A673 (cell line): Measurements from ENCODE around the gene DOCK8. TPM values are rescaled to one million over a fixed set of nuclear protein-coding genes. Genes with fewer than 3 reads are reported as not detected.

Experiments
- BruUV-seq: library from RNA; stranded (reverse); fragments of 400-500 nt; replicated peaks from 2 replicates; lab custom pipeline; 2021; lab: Mats Ljungman, UMichigan
- CTCF ChIA-PET: fragments of 300-600 bp; sonication (Branson Sonifier 250); formaldehyde crosslinking; loops from one replicate; lab custom pipeline; 2022; ENCODE audit warnings: antibody characterized with exemption; lab: Charles Lee
- POLR2A ChIA-PET: fragments of 300-600 bp; sonication (Branson Sonifier 250); formaldehyde crosslinking; loops from one replicate; lab custom pipeline; 2022; ENCODE audit warnings: antibody characterized with exemption; ENCODE audit not compliant: low non-redundant PET; lab: Charles Lee
- DNase-seq: peaks from one replicate; pipeline ENCODE4 v3.0.0-alpha.2; 2015; ENCODE audit warnings: low spot score
- H3K27ac ChIP-seq: fragments of 200-600 bp; sonication (generic); 2 replicates; pipeline ENCODE4 v1.5.1; 2016; ENCODE audit warnings: mixed run types, low read depth, mild to moderate bottlenecking, mixed read lengths, antibody characterized with exemption, low read length; ENCODE audit not compliant: poor library complexity, severe bottlenecking
- H3K27me3 ChIP-seq: fragments of 200-600 bp; sonication (generic); replicated peaks from 2 replicates; pipeline ENCODE4 v1.6.1; 2017; ENCODE audit warnings: mixed run types, low read depth, mild to moderate bottlenecking, mixed read lengths, antibody characterized with exemption, low read length; ENCODE audit not compliant: insufficient read depth, poor library complexity
- H3K36me3 ChIP-seq: fragments of 200-600 bp; sonication (generic); 2 replicates; pipeline ENCODE4 v1.6.1; 2016; ENCODE audit warnings: mixed run types, mild to moderate bottlenecking, mixed read lengths, antibody characterized with exemption, low read length; ENCODE audit not compliant: insufficient read depth, poor library complexity, severe bottlenecking
- H3K4me1 ChIP-seq: fragments of 200-600 bp; sonication (generic); 2 replicates; pipeline ENCODE4 v1.6.1; 2017; ENCODE audit warnings: mixed run types, mild to moderate bottlenecking, mixed read lengths, antibody characterized with exemption, low read length; ENCODE audit not compliant: insufficient read depth, poor library complexity, severe bottlenecking
- H3K4me3 ChIP-seq: fragments of 200-600 bp; sonication (generic); 2 replicates; pipeline ENCODE4 v1.5.1; 2016; ENCODE audit warnings: low read depth, mixed run types, mild to moderate bottlenecking, mixed read lengths, low read length; ENCODE audit not compliant: poor library complexity, severe bottlenecking
- H3K9me3 ChIP-seq: fragments of 200-600 bp; sonication (generic); 2 replicates; pipeline ENCODE4 v1.6.1; 2016; ENCODE audit warnings: mixed run types, low read depth, mild to moderate bottlenecking, mixed read lengths, antibody characterized with exemption, low read length; ENCODE audit not compliant: poor library complexity, severe bottlenecking
- EZH2 ChIP-seq: fragments of 200-600 bp; sonication (generic); IDR thresholded peaks from 2 replicates; pipeline ENCODE4 v1.6.1; 2017; ENCODE audit warnings: borderline replicate concordance, low read depth, mild to moderate bottlenecking, mixed read lengths, antibody characterized with exemption, low read length; ENCODE audit not compliant: poor library complexity, severe bottlenecking
- intact Hi-C: fragments of 100-400 bp; cut with micrococcal nuclease; formaldehyde crosslinking; loops from one replicate; pipeline ENCODE4 v1.10.0; 2022; ENCODE audit not compliant: unreplicated experiment
- total RNA-seq: library from RNA; stranded (reverse); gene quantifications from 2 replicates; pipeline ENCODE4 v1.2.3, GENCODE V29; 2021
- TF ChIP-seq, protein P1 (sequence below): fragments of 300-800, 200-600 bp; sonication (generic); conservative IDR thresholded peaks from 2 replicates; pipeline ENCODE4 v1.5.1; 2017; ENCODE audit warnings: low read depth, mild to moderate bottlenecking, antibody characterized with exemption, low read length, moderate library complexity, mixed read lengths

The DOCK8 gene
- total RNA-seq, 1 experiment from 2014 or later, result not detected

- Histone ChIP-seq H3K4me3 (no peak overlapping the region), H3K4me1 (no peaks in the 10 kb centered on the region), H3K9me3 (no peaks in the 10 kb centered on the region), H3K27ac (no peak overlapping the region), H3K27me3 (peaks cover 73% of the 10 kb centered on the region), H3K36me3 (no peaks in the 10 kb centered on the region)
- DNase-seq, result no peak
- no TSS peak for BruUV-seq
- intact Hi-C loops, result no loop called here
- TF ChIP-seq, protein P1, sequence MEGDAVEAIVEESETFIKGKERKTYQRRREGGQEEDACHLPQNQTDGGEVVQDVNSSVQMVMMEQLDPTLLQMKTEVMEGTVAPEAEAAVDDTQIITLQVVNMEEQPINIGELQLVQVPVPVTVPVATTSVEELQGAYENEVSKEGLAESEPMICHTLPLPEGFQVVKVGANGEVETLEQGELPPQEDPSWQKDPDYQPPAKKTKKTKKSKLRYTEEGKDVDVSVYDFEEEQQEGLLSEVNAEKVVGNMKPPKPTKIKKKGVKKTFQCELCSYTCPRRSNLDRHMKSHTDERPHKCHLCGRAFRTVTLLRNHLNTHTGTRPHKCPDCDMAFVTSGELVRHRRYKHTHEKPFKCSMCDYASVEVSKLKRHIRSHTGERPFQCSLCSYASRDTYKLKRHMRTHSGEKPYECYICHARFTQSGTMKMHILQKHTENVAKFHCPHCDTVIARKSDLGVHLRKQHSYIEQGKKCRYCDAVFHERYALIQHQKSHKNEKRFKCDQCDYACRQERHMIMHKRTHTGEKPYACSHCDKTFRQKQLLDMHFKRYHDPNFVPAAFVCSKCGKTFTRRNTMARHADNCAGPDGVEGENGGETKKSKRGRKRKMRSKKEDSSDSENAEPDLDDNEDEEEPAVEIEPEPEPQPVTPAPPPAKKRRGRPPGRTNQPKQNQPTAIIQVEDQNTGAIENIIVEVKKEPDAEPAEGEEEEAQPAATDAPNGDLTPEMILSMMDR, result no peak
- TF ChIP-seq EZH2, result no peak
- ChIA-PET CTCF (no interaction called here), POLR2A (no interaction called here)
These were observed 139.8 kb downstream of the DOCK8 start for GRCh38 chr9:354453-354852.

DNA sequence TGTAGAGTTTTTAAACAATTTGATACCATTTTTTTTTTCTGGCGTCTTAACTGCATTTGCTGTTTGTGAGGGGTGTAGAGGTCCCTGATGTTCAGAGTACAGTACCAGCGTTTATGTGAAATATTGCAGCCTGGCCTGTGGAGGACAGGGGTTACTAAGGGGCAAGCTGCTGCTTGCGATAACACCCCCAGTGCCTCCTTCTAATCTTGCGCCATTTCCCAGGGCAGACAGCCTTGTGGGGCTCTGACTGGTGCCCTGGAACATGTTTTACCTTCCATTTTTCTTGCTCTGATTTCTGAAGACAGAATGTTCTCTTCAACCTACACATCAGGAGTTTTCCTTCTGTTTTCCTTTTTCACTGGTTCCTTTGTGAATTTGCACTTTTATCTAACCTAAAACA, 142.9 kb downstream of the DOCK8 start:
- H3K4me3 ChIP-seq, result no peak overlapping the region
- no peak overlapping the region for H3K27ac ChIP-seq
- no peaks in the 10 kb centered on the region for H3K9me3 ChIP-seq
- TF ChIP-seq, protein P1, result no peak
- TF ChIP-seq EZH2, result no peak
- ChIA-PET CTCF (no interaction called here), POLR2A (no interaction called here)
- no TSS peak for BruUV-seq
- H3K4me1 ChIP-seq, result no peaks in the 10 kb centered on the region
- no peak for DNase-seq
- intact Hi-C loops, result no loop called here
- H3K36me3 ChIP-seq, result no peaks in the 10 kb centered on the region
- H3K27me3 ChIP-seq, result peaks cover 74% of the 10 kb centered on the region

DNA sequence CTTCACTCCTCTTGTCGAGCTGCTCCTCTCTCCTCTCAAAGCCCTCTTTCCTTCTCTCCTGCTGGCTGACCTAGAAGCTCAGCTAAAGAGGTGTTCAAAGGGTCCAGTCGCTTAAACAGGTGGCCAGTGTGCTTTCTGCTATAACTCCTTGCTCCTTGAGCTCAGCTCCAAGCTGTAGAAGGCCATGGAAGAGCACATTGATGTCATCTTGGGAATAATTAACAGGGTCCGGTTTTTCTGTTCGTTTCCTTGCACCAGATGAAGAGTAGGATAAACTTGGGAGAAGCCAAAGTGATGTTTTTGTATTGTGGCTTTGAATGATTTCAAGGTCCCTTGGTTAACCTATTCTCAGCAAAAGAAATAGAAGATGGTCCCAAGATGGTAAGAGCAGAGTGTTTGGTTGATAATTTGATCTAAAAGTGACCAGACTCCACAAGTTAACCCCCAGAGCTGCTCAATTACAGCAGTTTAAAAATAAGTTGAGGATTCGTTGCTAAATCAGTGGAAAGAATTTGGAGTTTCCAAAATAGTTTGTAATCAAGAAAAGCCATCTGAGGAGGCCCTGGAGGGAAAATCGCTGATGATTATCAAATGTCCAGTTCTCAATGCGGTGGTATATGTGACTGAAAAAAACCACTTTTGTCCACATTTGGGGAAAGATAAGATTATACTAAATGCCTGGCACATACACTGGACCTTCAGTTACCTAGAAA, 148.1 kb downstream of the DOCK8 start:
- Histone ChIP-seq H3K36me3 (no peaks in the 10 kb centered on the region), H3K27me3 (peaks cover 62% of the 10 kb centered on the region), H3K27ac (no peak overlapping the region), H3K4me3 (no peak overlapping the region), H3K9me3 (no peaks in the 10 kb centered on the region), H3K4me1 (no peaks in the 10 kb centered on the region)
- TF ChIP-seq, protein P1, result no peak
- no peak for TF ChIP-seq EZH2
- no TSS peak for BruUV-seq
- DNase-seq, result no peak
- CTCF ChIA-PET, result no interaction called here
- POLR2A ChIA-PET, result no interaction called here
- intact Hi-C loops, result no loop called here
